ENCODE data around the gene COTL1.
A peak's percentile ranks its signal among the peaks of the same experiment; 100 is the strongest.

The COTL1 gene

GRCh38 chr16:84614968-84615813 lies 2.7 kb downstream of the COTL1 start:
- Mint-ChIP-seq H3K4me3 (peak overlapping the region; percentile 96), H3K27me3 (ENCODE audit: low read depth, poor library complexity) (no peaks in the 10 kb centered on the region), H3K4me1 (peaks cover 78% of the 10 kb centered on the region), H3K9me3 (no peaks in the 10 kb centered on the region), H3K36me3 (ENCODE audit: low read depth) (peaks cover 32% of the 10 kb centered on the region), H3K27ac (no peak overlapping the region)
- no peak for TF ChIP-seq CTCF (IDR thresholded peaks at IDR 0.05)
- no peak for DNase-seq

GRCh38 chr16:84614623-84614967 lies 3.3 kb downstream of the COTL1 start:
- H3K27me3 Mint-ChIP-seq (ENCODE audit: low read depth, poor library complexity) = no peaks in the 10 kb centered on the region
- peaks cover 38% of the 10 kb centered on the region for H3K36me3 Mint-ChIP-seq (ENCODE audit: low read depth)
- peaks cover 78% of the 10 kb centered on the region for H3K4me1 Mint-ChIP-seq
- no peak overlapping the region for H3K27ac Mint-ChIP-seq
- H3K4me3 Mint-ChIP-seq = peak overlapping the region; percentile 96
- DNase-seq = no peak
- no peak for TF ChIP-seq CTCF (IDR thresholded peaks at IDR 0.05)
- H3K9me3 Mint-ChIP-seq = no peaks in the 10 kb centered on the region

- H3K36me3 Mint-ChIP-seq (ENCODE audit: low read depth) = peaks cover 43% of the 10 kb centered on the region
- no peaks in the 10 kb centered on the region for H3K9me3 Mint-ChIP-seq
- H3K4me3 Mint-ChIP-seq = peak overlapping the region; percentile 72
- DNase-seq = no peak
- peaks cover 78% of the 10 kb centered on the region for H3K4me1 Mint-ChIP-seq
- no peaks in the 10 kb centered on the region for H3K27me3 Mint-ChIP-seq (ENCODE audit: low read depth, poor library complexity)
- no peak for TF ChIP-seq CTCF (IDR thresholded peaks at IDR 0.05)
- peak overlapping the region; percentile 90 for H3K27ac Mint-ChIP-seq
These were observed 3.8 kb downstream of the COTL1 start for GRCh38 chr16:84614073-84614459.

GRCh38 chr16:84613408-84614072 lies 4.3 kb downstream of the COTL1 start:
- Mint-ChIP-seq H3K36me3 (ENCODE audit: low read depth) (peaks cover 46% of the 10 kb centered on the region), H3K4me3 (peak overlapping the region; percentile 72), H3K9me3 (no peaks in the 10 kb centered on the region), H3K27me3 (ENCODE audit: low read depth, poor library complexity) (no peaks in the 10 kb centered on the region), H3K27ac (peak overlapping the region; percentile 90), H3K4me1 (peaks cover 75% of the 10 kb centered on the region)
- TF ChIP-seq CTCF (IDR thresholded peaks at IDR 0.05) = no peak
- DNase-seq = no peak

GRCh38 chr16:84612686-84613085 lies 5.2 kb downstream of the COTL1 start:
- H3K27me3 Mint-ChIP-seq (ENCODE audit: low read depth, poor library complexity) = no peaks in the 10 kb centered on the region
- H3K9me3 Mint-ChIP-seq = no peaks in the 10 kb centered on the region
- H3K4me1 Mint-ChIP-seq = peaks cover 84% of the 10 kb centered on the region
- TF ChIP-seq CTCF (IDR thresholded peaks at IDR 0.05) = no peak
- no peak for DNase-seq
- peaks cover 54% of the 10 kb centered on the region for H3K36me3 Mint-ChIP-seq (ENCODE audit: low read depth)
- H3K4me3 Mint-ChIP-seq = no peak overlapping the region
- no peak overlapping the region for H3K27ac Mint-ChIP-seq
